Endothelial cell of umbilical vein (primary cell): ENCODE measurements around the gene DNAL1. TPM values are rescaled to one million over a fixed set of nuclear protein-coding genes. Genes with fewer than 3 reads are reported as not detected.
A peak's percentile ranks its signal among the peaks of the same experiment; 100 is the strongest.

Source experiments
- BruUV-seq: library from RNA; stranded (reverse); fragments of 400-500 nt; replicated peaks from 2 replicates; lab custom pipeline; 2021; lab: Mats Ljungman, UMichigan
- CTCF ChIA-PET: fragments of 300-600, 350-600 bp; sonication (Branson Sonifier 250); formaldehyde crosslinking; loops from one replicate; lab custom pipeline; 2021; ENCODE audit warnings: antibody characterized with exemption, inconsistent platforms; lab: Charles Lee
- POLR2A ChIA-PET: fragments of 300-600, 350-600 bp; sonication (Branson Sonifier 250); formaldehyde crosslinking; loops from one replicate; lab custom pipeline; 2021; ENCODE audit warnings: antibody characterized with exemption, inconsistent platforms; lab: Charles Lee
- DNase-seq: peaks from one replicate; pipeline ENCODE4 v3.0.0-alpha.2; 2011; ENCODE audit warnings: low read depth, low spot score
- FAIRE-seq: peaks from 2 replicates; lab custom pipeline; 2011; peaks lifted over from hg19 to GRCh38; lab: Jason Lieb, UNC
- H2AFZ ChIP-seq: 2 replicates; pipeline ENCODE4 v1.6.0; 2012; ENCODE audit warnings: low read depth, low read length, control low read depth, inconsistent platforms
- H3K27ac ChIP-seq: 2 replicates; pipeline ENCODE4 v1.5.1; 2011; ENCODE audit warnings: low read depth, mild to moderate bottlenecking, control low read depth, low read length, moderate library complexity; ENCODE audit not compliant: insufficient read depth
- H3K27me3 ChIP-seq, 2 experiments: 2 replicates each; pipeline versions ENCODE4 v1.6.0 to v1.6.1; 2011; ENCODE audit warnings: low read length in 2 of 2, mixed read lengths in 1 of 2; ENCODE audit not compliant: control insufficient read depth in 2 of 2, insufficient read depth in 2 of 2
- H3K36me3 ChIP-seq, 2 experiments: 2 replicates in 1 of 2; 3 replicates in 1 of 2; pipeline ENCODE4 v1.5.1; 2011; ENCODE audit warnings: low read length in 2 of 2, mild to moderate bottlenecking in 1 of 2, moderate library complexity in 1 of 2; ENCODE audit not compliant: control insufficient read depth in 2 of 2, insufficient read depth in 2 of 2; ENCODE audit errors: extremely low read depth in 1 of 2
- H3K4me1 ChIP-seq: 3 replicates; pipeline ENCODE4 v1.5.1; 2011; ENCODE audit warnings: mild to moderate bottlenecking, low read length; ENCODE audit not compliant: control insufficient read depth, insufficient read depth; ENCODE audit errors: extremely low read depth
- H3K4me2 ChIP-seq: 2 replicates; pipeline ENCODE4 v1.6.1; 2011; ENCODE audit warnings: low read length, control low read depth, mixed read lengths; ENCODE audit not compliant: insufficient read depth
- H3K4me3 ChIP-seq, 3 experiments: fragments of 200-600 bp in 1 of 3; sonication (generic), shearing (Covaris generic) in 1 of 3; replicated peaks in 1 of 3; 2 replicates each; pipeline ENCODE4 v1.5.1; 2011 to 2016; ENCODE audit warnings: control low read depth in 3 of 3, low read length in 3 of 3, mild to moderate bottlenecking in 2 of 3, inconsistent platforms in 1 of 3, low read depth in 1 of 3, moderate library complexity in 1 of 3; ENCODE audit not compliant: insufficient read depth in 1 of 3
- H3K79me2 ChIP-seq: 2 replicates; pipeline ENCODE4 v1.6.0; 2012; ENCODE audit warnings: low read length, inconsistent platforms; ENCODE audit not compliant: control insufficient read depth, insufficient read depth
- H3K9ac ChIP-seq: replicated peaks from 2 replicates; pipeline ENCODE3; 2011; ENCODE audit warnings: low read length, control low read depth; ENCODE audit not compliant: insufficient read depth; ENCODE audit errors: extremely low read depth
- H3K9me1 ChIP-seq: replicated peaks from 3 replicates; pipeline ENCODE4 v1.6.0; 2011; ENCODE audit warnings: mild to moderate bottlenecking, low read length; ENCODE audit not compliant: control insufficient read depth, insufficient read depth; ENCODE audit errors: extremely low read depth
- H3K9me3 ChIP-seq: replicated peaks from 2 replicates; pipeline ENCODE4 v1.5.1; 2012; ENCODE audit warnings: low read length, inconsistent platforms; ENCODE audit not compliant: control insufficient read depth, insufficient read depth
- H4K20me1 ChIP-seq: replicated peaks from 2 replicates; pipeline ENCODE3; 2011; ENCODE audit warnings: mild to moderate bottlenecking, low read length; ENCODE audit not compliant: control insufficient read depth, insufficient read depth; ENCODE audit errors: extremely low read depth
- CTCF ChIP-seq, 2 donors: IDR thresholded peaks; 1 replicate in 1 of 2; 2 replicates in 1 of 2; pipeline ENCODE4 v1.5.1; 2011; ENCODE audit warnings: low read length in 2 of 2, mild to moderate bottlenecking in 2 of 2, moderate library complexity in 2 of 2, control low read depth in 1 of 2, inconsistent platforms in 1 of 2, low read depth in 1 of 2; ENCODE audit not compliant: insufficient read depth in 1 of 2; ENCODE audit errors: extremely low read depth in 1 of 2
- EZH2 ChIP-seq: IDR thresholded peaks from 2 replicates; pipeline ENCODE4 v1.6.1; 2012; ENCODE audit warnings: borderline replicate concordance, low read depth, mild to moderate bottlenecking, moderate library complexity, low read length, inconsistent platforms; ENCODE audit not compliant: severe bottlenecking
- FOS ChIP-seq: IDR thresholded peaks from 2 replicates; pipeline ENCODE4 v1.6.1; 2011; ENCODE audit warnings: mild to moderate bottlenecking, low read length, moderate library complexity, borderline replicate concordance; ENCODE audit not compliant: insufficient read depth
- GATA2 ChIP-seq: IDR thresholded peaks from 2 replicates; pipeline ENCODE4 v1.7.0; 2011; ENCODE audit warnings: low read depth, mild to moderate bottlenecking, moderate library complexity, mixed read lengths, low read length; ENCODE audit not compliant: insufficient read length, insufficient read depth
- JUN ChIP-seq: IDR thresholded peaks from 2 replicates; pipeline ENCODE4 v1.6.1; 2011; ENCODE audit warnings: borderline replicate concordance, low read depth; ENCODE audit not compliant: insufficient read length, insufficient read depth
- MYC ChIP-seq: IDR thresholded peaks from one replicate; pipeline ENCODE4 v1.6.1; 2011; ENCODE audit warnings: mild to moderate bottlenecking, low read depth, low read length
- POLR2A ChIP-seq: IDR thresholded peaks from 2 replicates; pipeline ENCODE4 v1.6.1; 2012; ENCODE audit warnings: low read depth, mild to moderate bottlenecking, control low read depth, low read length
- POLR2AphosphoS5 ChIP-seq: IDR thresholded peaks from 2 replicates; pipeline ENCODE4 v1.6.1; 2012; ENCODE audit warnings: low read depth, mild to moderate bottlenecking, control low read depth, low read length, moderate library complexity; ENCODE audit not compliant: insufficient read depth
- dilution Hi-C: fragments of 300-500 bp; cut with MboI; formaldehyde crosslinking; loops from one replicate; pipeline ENCODE4 v1.15.0; 2019; ENCODE audit warnings: low sequenced_read_pairs; ENCODE audit not compliant: extremely low pct_ligation_motif_present
- intact Hi-C: fragments of 100-400 bp; cut with micrococcal nuclease; formaldehyde crosslinking; loops from one replicate; pipeline ENCODE4 v1.10.0; 2022
- polyA plus RNA-seq, 4 experiments: library from polyadenylated mRNA; depleted of rRNA in 3 of 4; stranded (reverse) in 3 of 4; unstranded in 1 of 4; fragments of >200 nt; gene quantifications; 2 replicates each; pipeline versions ENCODE4 v1.2.1 to v1.2.3, GENCODE V29; 2011 to 2012; ENCODE audit warnings: missing spikeins in 1 of 4
- total RNA-seq: library from RNA; stranded (reverse); gene quantifications from 2 replicates; pipeline ENCODE4 v1.2.3, GENCODE V29; 2021
- TF ChIP-seq, protein P1 (sequence below): IDR thresholded peaks from 2 replicates; pipeline ENCODE4 v1.6.1; 2011; ENCODE audit not compliant: insufficient read depth, insufficient read length

The DNAL1 gene
- total and polyA plus RNA-seq, 2 donors (not counting 3 experiments of a cell fraction or from before 2014, with no cell fraction given), result 2.4 to 15.3 TPM

DNA sequence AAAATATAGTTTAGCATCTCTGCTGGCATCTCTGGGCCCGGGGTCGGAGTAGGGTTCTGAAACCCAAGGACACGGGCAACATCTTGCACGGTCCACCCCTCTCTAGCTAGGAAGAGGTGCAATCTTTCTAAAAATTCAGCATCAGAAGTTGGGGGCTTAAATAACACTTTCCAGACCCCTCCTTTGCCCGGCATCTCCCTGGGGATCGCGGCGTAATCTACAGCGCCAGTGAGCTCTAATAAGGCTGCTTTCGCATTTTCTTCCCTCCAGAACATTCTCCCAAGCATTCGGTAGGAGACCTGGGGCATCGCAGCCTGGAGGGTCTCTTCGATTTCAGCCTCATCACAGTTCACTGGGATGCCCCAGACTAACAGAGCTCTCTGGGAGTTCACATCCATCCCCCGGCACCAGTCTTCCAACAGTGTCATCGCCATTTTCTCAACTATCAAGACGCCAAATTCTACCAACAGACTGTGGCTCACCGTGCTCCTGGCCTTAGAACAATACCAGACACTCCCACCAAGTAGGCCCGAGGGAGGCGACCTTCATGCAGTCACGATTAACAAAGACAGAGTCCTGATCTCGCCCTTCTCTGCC is 68.5 kb downstream of the DNAL1 start:
- FAIRE-seq (peak; percentile 66), DNase-seq (no peak)
- no peak overlapping the region for H2AFZ ChIP-seq
- H3K4me2 ChIP-seq, result peak overlapping the region; percentile 86
- CTCF ChIA-PET, result interaction anchor here (1.1 to 3.6 kb wide), 6 partner anchors 11 to 204 kb away, joined by 3 to 15 read pairs (median 8); a partner anchor contains a TSS
- POLR2A ChIA-PET, result interaction anchor here (0.8 kb wide), 1 partner anchor 12 kb away, joined by 4 read pairs; no protein-coding TSS in a partner anchor
- no peaks in the 10 kb centered on the region for H3K9me1 ChIP-seq
- H3K4me3 ChIP-seq, result peak overlapping the region; percentile 15 to 81 (median 74)
- H3K9ac ChIP-seq, result peak overlapping the region; percentile 77
- H3K9me3 ChIP-seq, result no peaks in the 10 kb centered on the region
- peaks cover 15% of the 10 kb centered on the region for H3K4me1 ChIP-seq
- no peaks in the 10 kb centered on the region for H3K27me3 ChIP-seq
- TSS peak; percentile 17 for BruUV-seq
- peaks cover 9 to 11% of the 10 kb centered on the region in 2 experiments for H3K36me3 ChIP-seq
- TF ChIP-seq, protein P1, sequence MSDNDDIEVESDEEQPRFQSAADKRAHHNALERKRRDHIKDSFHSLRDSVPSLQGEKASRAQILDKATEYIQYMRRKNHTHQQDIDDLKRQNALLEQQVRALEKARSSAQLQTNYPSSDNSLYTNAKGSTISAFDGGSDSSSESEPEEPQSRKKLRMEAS, result no peak
- TF ChIP-seq EZH2, result no peak
- TF ChIP-seq MYC, result no peak
- TF ChIP-seq JUN, result no peak
- TF ChIP-seq GATA2, result no peak
- no peak for TF ChIP-seq POLR2A
- no peak for TF ChIP-seq CTCF (IDR thresholded peaks at IDR 0.05; ENCODE audit: extremely low read depth in 1 of 2, insufficient read depth in 1 of 2, low read depth in 1 of 2, low read length in 2 of 2)
- no peak for TF ChIP-seq FOS
- TF ChIP-seq POLR2AphosphoS5, result no peak
- intact Hi-C loops (loop anchor here (5.0 kb wide), 1 partner anchor 39 kb away; no protein-coding TSS in a partner anchor), dilution Hi-C loops (no loop called here)
- H3K79me2 ChIP-seq, result peaks cover 27% of the 10 kb centered on the region
- H4K20me1 ChIP-seq, result no peaks in the 10 kb centered on the region
- H3K27ac ChIP-seq, result peak overlapping the region; percentile 73
